ENCODE results near the gene PLPPR1. TPM values are rescaled to one million over a fixed set of nuclear protein-coding genes. Genes with fewer than 3 reads are reported as not detected.

PLPPR1 gene
- total and polyA plus RNA-seq, 2 of the 13 experiments (the other 11 are each of a cell fraction or from before 2014, with no cell fraction given), result 16.0 to 84.7 TPM

DNA sequence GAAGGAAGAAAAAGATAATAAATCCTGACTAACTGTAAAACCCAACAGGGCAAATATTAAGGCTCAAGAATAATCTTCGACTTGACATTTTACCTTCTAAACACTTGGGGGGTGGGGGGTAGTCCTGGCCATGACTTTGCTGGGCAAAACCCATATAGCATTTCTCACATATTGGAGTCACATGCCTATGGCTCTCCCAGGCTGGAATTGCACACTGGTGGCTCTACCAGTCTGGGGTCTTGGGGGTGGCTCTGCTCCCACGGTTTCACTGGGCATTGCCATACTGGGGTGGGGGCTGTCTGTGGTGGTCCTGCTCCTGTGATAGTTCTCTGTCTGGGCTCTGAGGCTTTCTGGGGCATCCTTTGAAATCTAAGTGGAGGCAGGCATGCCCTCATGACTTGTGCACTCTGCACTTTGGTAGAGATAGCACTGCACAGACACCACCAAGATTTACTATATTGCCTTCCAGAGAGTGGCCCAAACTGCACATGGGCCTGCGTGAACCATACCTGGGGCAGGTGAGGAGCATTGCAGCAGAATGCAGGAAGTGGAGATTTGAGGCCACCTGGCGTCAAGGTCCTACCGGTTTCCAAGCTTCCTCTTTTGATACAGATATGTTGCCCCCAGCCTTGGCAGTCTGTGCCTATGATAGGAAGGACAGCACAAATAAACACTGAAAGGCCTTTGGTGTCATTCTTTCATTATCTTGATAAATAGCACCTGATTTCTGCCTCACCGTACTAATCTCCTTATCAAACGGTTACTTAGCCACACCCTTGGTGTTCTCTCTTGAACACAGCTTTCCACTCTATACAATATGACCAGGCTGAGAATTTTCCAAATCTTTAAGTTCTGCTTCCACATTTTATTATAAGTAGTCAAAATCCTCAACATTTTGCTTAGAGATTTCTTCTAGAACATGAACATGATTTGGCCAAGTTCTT, 326.5 kb downstream of the PLPPR1 start (continued):
- TF ChIP-seq ADNP (CRISPR knock-in tag; IDR thresholded peaks at IDR 0.05) (no peak), ZNF557 (CRISPR knock-in tag; IDR thresholded peaks at IDR 0.05) (no peak), MIER3 (CRISPR knock-in tag; IDR thresholded peaks at IDR 0.05; ENCODE audit: borderline replicate concordance) (0 out of 2 replicates have a peak, but pooled peaks have one; percentile 0), ZEB1 (IDR thresholded peaks at IDR 0.05; ENCODE audit: insufficient replicate concordance, low read depth) (peak; percentile 34), ZNF891 (CRISPR knock-in tag; IDR thresholded peaks at IDR 0.05) (no peak; the same call in 1 of the 2 replicates), ATF7 (IDR thresholded peaks at IDR 0.05) (no peak), ATF7 (CRISPR knock-in tag; IDR thresholded peaks at IDR 0.05) (no peak), IKZF4 (CRISPR knock-in tag; IDR thresholded peaks at IDR 0.05; ENCODE audit: borderline replicate concordance, low read depth, not compliant biosample characterization) (peak; percentile 80), FOXJ3 (CRISPR knock-in tag; IDR thresholded peaks at IDR 0.05; ENCODE audit: borderline replicate concordance) (no peak), ZNF614 (CRISPR knock-in tag; IDR thresholded peaks at IDR 0.05; ENCODE audit: borderline replicate concordance) (no peak), MTA1 (CRISPR knock-in tag; IDR thresholded peaks at IDR 0.05; ENCODE audit: borderline replicate concordance) (peak; percentile 50; the same call in 1 of the 2 replicates), KLF6 (CRISPR knock-in tag; IDR thresholded peaks at IDR 0.05) (no peak), ZNF44 (CRISPR knock-in tag; IDR thresholded peaks at IDR 0.05) (0 out of 2 replicates have a peak, but pooled peaks have one; percentile 45), TEAD3 (CRISPR knock-in tag; optimal IDR thresholded peaks at IDR 0.05; ENCODE audit: borderline replicate concordance) (no peak), ZSCAN9 (CRISPR knock-in tag; IDR thresholded peaks at IDR 0.05; ENCODE audit: borderline replicate concordance) (no peak), STAG1 (CRISPR knock-in tag; IDR thresholded peaks at IDR 0.05) (no peak), ZBTB7B (CRISPR knock-in tag; IDR thresholded peaks at IDR 0.05) (no peak), AKAP8 (CRISPR knock-in tag; IDR thresholded peaks at IDR 0.05) (no peak), MTA3 (CRISPR knock-in tag; IDR thresholded peaks at IDR 0.05) (no peak)
- TF ChIP-seq, protein P1, sequence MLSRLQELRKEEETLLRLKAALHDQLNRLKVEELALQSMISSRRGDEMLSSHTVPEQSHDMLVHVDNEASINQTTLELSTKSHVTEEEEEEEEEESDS (CRISPR knock-in tag; IDR thresholded peaks at IDR 0.05; ENCODE audit: borderline replicate concordance), result no peak
- TF ChIP-seq, protein P2, sequence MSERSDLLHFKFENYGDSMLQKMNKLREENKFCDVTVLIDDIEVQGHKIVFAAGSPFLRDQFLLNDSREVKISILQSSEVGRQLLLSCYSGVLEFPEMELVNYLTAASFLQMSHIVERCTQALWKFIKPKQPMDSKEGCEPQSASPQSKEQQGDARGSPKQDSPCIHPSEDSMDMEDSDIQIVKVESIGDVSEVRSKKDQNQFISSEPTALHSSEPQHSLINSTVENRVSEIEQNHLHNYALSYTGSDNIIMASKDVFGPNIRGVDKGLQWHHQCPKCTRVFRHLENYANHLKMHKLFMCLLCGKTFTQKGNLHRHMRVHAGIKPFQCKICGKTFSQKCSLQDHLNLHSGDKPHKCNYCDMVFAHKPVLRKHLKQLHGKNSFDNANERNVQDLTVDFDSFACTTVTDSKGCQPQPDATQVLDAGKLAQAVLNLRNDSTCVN (CRISPR knock-in tag; IDR thresholded peaks at IDR 0.05; ENCODE audit: borderline replicate concordance), result no peak
- TF ChIP-seq, protein P3, sequence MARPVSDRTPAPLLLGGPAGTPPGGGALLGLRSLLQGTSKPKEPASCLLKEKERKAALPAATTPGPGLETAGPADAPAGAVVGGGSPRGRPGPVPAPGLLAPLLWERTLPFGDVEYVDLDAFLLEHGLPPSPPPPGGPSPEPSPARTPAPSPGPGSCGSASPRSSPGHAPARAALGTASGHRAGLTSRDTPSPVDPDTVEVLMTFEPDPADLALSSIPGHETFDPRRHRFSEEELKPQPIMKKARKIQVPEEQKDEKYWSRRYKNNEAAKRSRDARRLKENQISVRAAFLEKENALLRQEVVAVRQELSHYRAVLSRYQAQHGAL (CRISPR knock-in tag; IDR thresholded peaks at IDR 0.05; ENCODE audit: not compliant biosample characterization), result peak; percentile 80
- TF ChIP-seq, protein P4, sequence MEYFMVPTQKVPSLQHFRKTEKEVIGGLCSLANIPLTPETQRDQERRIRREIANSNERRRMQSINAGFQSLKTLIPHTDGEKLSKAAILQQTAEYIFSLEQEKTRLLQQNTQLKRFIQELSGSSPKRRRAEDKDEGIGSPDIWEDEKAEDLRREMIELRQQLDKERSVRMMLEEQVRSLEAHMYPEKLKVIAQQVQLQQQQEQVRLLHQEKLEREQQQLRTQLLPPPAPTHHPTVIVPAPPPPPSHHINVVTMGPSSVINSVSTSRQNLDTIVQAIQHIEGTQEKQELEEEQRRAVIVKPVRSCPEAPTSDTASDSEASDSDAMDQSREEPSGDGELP (IDR thresholded peaks at IDR 0.05; ENCODE audit: borderline replicate concordance, low read depth), result no peak
- TF ChIP-seq, protein P5, sequence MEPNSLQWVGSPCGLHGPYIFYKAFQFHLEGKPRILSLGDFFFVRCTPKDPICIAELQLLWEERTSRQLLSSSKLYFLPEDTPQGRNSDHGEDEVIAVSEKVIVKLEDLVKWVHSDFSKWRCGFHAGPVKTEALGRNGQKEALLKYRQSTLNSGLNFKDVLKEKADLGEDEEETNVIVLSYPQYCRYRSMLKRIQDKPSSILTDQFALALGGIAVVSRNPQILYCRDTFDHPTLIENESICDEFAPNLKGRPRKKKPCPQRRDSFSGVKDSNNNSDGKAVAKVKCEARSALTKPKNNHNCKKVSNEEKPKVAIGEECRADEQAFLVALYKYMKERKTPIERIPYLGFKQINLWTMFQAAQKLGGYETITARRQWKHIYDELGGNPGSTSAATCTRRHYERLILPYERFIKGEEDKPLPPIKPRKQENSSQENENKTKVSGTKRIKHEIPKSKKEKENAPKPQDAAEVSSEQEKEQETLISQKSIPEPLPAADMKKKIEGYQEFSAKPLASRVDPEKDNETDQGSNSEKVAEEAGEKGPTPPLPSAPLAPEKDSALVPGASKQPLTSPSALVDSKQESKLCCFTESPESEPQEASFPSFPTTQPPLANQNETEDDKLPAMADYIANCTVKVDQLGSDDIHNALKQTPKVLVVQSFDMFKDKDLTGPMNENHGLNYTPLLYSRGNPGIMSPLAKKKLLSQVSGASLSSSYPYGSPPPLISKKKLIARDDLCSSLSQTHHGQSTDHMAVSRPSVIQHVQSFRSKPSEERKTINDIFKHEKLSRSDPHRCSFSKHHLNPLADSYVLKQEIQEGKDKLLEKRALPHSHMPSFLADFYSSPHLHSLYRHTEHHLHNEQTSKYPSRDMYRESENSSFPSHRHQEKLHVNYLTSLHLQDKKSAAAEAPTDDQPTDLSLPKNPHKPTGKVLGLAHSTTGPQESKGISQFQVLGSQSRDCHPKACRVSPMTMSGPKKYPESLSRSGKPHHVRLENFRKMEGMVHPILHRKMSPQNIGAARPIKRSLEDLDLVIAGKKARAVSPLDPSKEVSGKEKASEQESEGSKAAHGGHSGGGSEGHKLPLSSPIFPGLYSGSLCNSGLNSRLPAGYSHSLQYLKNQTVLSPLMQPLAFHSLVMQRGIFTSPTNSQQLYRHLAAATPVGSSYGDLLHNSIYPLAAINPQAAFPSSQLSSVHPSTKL (CRISPR knock-in tag; IDR thresholded peaks at IDR 0.05), result no peak
